Liver (tissue), 9 donors: ENCODE data around the gene PI4K2A. TPM values are rescaled to one million over a fixed set of nuclear protein-coding genes. Genes with fewer than 3 reads are reported as not detected.

ENCODE experiments used
- DNase-seq: peaks from one replicate; pipeline ENCODE4 v3.0.0-alpha.2; 2017; ENCODE audit warnings: low spot score
- H3K27ac ChIP-seq, 2 donors: one replicate each; pipeline ENCODE4 v1.7.0; 2013; ENCODE audit warnings: inconsistent platforms in 2 of 2, low read length in 2 of 2, control low read depth in 1 of 2, low read depth in 1 of 2, mild to moderate bottlenecking in 1 of 2
- H3K27me3 ChIP-seq, 4 donors: one replicate each; pipeline versions ENCODE4 v1.6.1 to v1.7.0; 2013; ENCODE audit warnings: low read length in 3 of 4, inconsistent platforms in 1 of 4, mild to moderate bottlenecking in 1 of 4, moderate library complexity in 1 of 4; ENCODE audit not compliant: control insufficient read depth in 4 of 4, insufficient read depth in 4 of 4
- H3K36me3 ChIP-seq, 4 donors: one replicate each; pipeline versions ENCODE4 v1.6.1 to v1.7.0; 2013; ENCODE audit warnings: low read length in 3 of 4, mild to moderate bottlenecking in 3 of 4, low read depth in 1 of 4, moderate library complexity in 1 of 4; ENCODE audit not compliant: control insufficient read depth in 4 of 4, insufficient read depth in 3 of 4
- H3K4me1 ChIP-seq, 4 donors: one replicate each; pipeline versions ENCODE4 v1.6.1 to v1.7.0; 2013; ENCODE audit warnings: low read length in 3 of 4, mild to moderate bottlenecking in 3 of 4, moderate library complexity in 1 of 4; ENCODE audit not compliant: control insufficient read depth in 4 of 4, insufficient read depth in 4 of 4
- H3K4me3 ChIP-seq, 3 donors: one replicate each; pipeline versions ENCODE4 v1.6.1 to v1.7.0; 2013; ENCODE audit warnings: low read length in 3 of 3, control low read depth in 1 of 3, low read depth in 1 of 3, mild to moderate bottlenecking in 1 of 3
- H3K9ac ChIP-seq, 2 donors: one replicate each; pipeline ENCODE4 v1.7.0; 2013; ENCODE audit warnings: low read length in 2 of 2, mild to moderate bottlenecking in 2 of 2, moderate library complexity in 2 of 2, control low read depth in 1 of 2, low read depth in 1 of 2
- H3K9me3 ChIP-seq, 4 donors: one replicate each; pipeline versions ENCODE4 v1.6.1 to v1.7.0; 2013; ENCODE audit warnings: low read length in 3 of 4; ENCODE audit not compliant: control insufficient read depth in 4 of 4
- CTCF ChIP-seq: fragments of 150-350 bp; IDR thresholded peaks from 2 replicates; pipeline ENCODE4 v1.5.1; 2017; ENCODE audit warnings: improper control_type of control experiment, low read depth, low read length; ENCODE audit not compliant: missing input control
- EGR1 ChIP-seq, 2 donors: IDR thresholded peaks; 2 replicates each; pipeline ENCODE4 v1.6.1; 2016 to 2018; ENCODE audit warnings: antibody characterized with exemption in 2 of 2, low read depth in 2 of 2
- FOXA1 ChIP-seq: IDR thresholded peaks from 2 replicates; pipeline ENCODE4 v1.6.1; 2016; ENCODE audit warnings: antibody characterized with exemption
- FOXA2 ChIP-seq: IDR thresholded peaks from 2 replicates; pipeline ENCODE4 v1.6.1; 2016; ENCODE audit warnings: antibody characterized with exemption
- GABPA ChIP-seq, 2 donors: IDR thresholded peaks in 1 of 2; conservative IDR thresholded peaks in 1 of 2; 2 replicates each; pipeline ENCODE4 v1.6.1; 2016; ENCODE audit warnings: antibody characterized with exemption in 2 of 2, mild to moderate bottlenecking in 1 of 2, moderate library complexity in 1 of 2
- HNF4A ChIP-seq, 2 donors: conservative IDR thresholded peaks; 2 replicates each; pipeline ENCODE4 v1.6.1; 2016; ENCODE audit warnings: antibody characterized with exemption in 2 of 2, mild to moderate bottlenecking in 2 of 2
- HNF4G ChIP-seq: IDR thresholded peaks from 2 replicates; pipeline ENCODE4 v1.6.1; 2016; ENCODE audit warnings: antibody characterized with exemption
- JUND ChIP-seq, 2 donors: IDR thresholded peaks; 2 replicates each; pipeline ENCODE4 v1.6.1; 2016; ENCODE audit warnings: antibody characterized with exemption in 2 of 2
- MAX ChIP-seq: IDR thresholded peaks from 2 replicates; pipeline ENCODE4 v1.6.1; 2016; ENCODE audit warnings: antibody characterized with exemption
- NR2F2 ChIP-seq: IDR thresholded peaks from 2 replicates; pipeline ENCODE4 v1.6.1; 2016; ENCODE audit warnings: antibody characterized with exemption
- RAD21 ChIP-seq, 2 donors: IDR thresholded peaks; 2 replicates each; pipeline ENCODE4 v1.6.1; 2016; ENCODE audit warnings: antibody characterized with exemption in 2 of 2, mild to moderate bottlenecking in 2 of 2
- REST ChIP-seq: IDR thresholded peaks from 2 replicates; pipeline ENCODE4 v1.6.1; 2016; ENCODE audit warnings: antibody characterized with exemption, mild to moderate bottlenecking
- RXRA ChIP-seq, 2 donors: IDR thresholded peaks; 2 replicates each; pipeline ENCODE4 v1.6.1; 2017 to 2018; ENCODE audit warnings: antibody characterized with exemption in 2 of 2, mild to moderate bottlenecking in 1 of 2
- SP1 ChIP-seq: IDR thresholded peaks from 2 replicates; pipeline ENCODE4 v1.6.1; 2018; ENCODE audit warnings: antibody characterized with exemption, mild to moderate bottlenecking
- TAF1 ChIP-seq: conservative IDR thresholded peaks from 2 replicates; pipeline ENCODE4 v1.6.1; 2016; ENCODE audit warnings: antibody characterized with exemption, mild to moderate bottlenecking
- YY1 ChIP-seq: IDR thresholded peaks from 2 replicates; pipeline ENCODE4 v1.6.1; 2016; ENCODE audit warnings: antibody characterized with exemption, mild to moderate bottlenecking
- ZBTB33 ChIP-seq: IDR thresholded peaks from 2 replicates; pipeline ENCODE4 v1.6.1; 2016; ENCODE audit warnings: antibody characterized with exemption
- WGBS: extraction: QIAGEN DNeasy Blood & Tissue Kit; methylation state at CpG from one replicate; pipeline ENCODE4 v1.1.7; 2013; 5-methylcytosine and 5-hydroxymethylcytosine counted together
- polyA plus RNA-seq, 2 donors: library from polyadenylated mRNA; stranded (reverse) in 1 of 2; unstranded in 1 of 2; fragments of 200-250 nt in 1 of 2; fragments of >200 nt in 1 of 2; fragmentation: Nextera tagmentation in 1 of 2; extraction: Ambion mirVana in 1 of 2; gene quantifications; one replicate each; pipeline versions ENCODE4 v1.2.1 to v1.2.3, GENCODE V29; 2013 to 2015
- total RNA-seq, 2 donors: library from RNA; depleted of rRNA; stranded (reverse); fragments of >200 nt; gene quantifications; one replicate each; pipeline ENCODE4 v1.2.3, GENCODE V29; 2014
- TF ChIP-seq, protein P1 (sequence below): IDR thresholded peaks from 2 replicates; pipeline ENCODE4 v1.6.1; 2016; ENCODE audit warnings: antibody characterized with exemption
- donor health status: healthy.
- donor health status: healthy.
- donor health status: healthy.
- donor health status: healthy.
- donor health status: healthy.

Gene PI4K2A
- total and polyA plus RNA-seq, 4 donors = 4.4 to 17.6 (median 11.2) TPM

DNA sequence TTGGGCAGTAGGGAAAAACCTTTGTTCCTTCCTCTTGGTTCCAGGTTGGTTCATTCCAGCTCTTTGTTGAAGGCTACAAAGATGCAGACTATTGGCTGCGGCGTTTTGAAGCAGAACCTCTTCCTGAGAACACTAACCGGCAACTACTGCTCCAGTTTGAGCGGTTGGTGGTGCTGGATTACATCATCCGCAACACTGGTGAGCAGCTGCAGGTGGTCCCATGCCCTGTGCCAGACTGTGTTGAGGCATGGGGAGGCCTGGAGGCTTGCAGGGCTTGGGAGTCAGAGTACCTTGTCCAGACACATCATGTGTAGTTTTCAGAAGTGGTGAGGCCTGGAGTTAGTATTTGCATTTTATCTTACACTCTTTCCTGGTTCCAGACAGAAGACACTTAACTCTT is 16.3 kb downstream of the PI4K2A start:
- 93% methylated on average over 5 of the region's 5 CpGs for WGBS
- DNase-seq = no peak
- no peaks in the 10 kb centered on the region for H3K27me3 ChIP-seq
- peaks cover 10 to 28% (median 19%) of the 10 kb centered on the region in 4 donors for H3K36me3 ChIP-seq
- no peak overlapping the region for H3K9ac ChIP-seq
- no peaks in the 10 kb centered on the region for H3K9me3 ChIP-seq
- H3K4me1 ChIP-seq = no peaks in the 10 kb centered on the region
- no peak overlapping the region for H3K27ac ChIP-seq
- TF ChIP-seq NR2F2 = no peak
- TF ChIP-seq, protein P1, sequence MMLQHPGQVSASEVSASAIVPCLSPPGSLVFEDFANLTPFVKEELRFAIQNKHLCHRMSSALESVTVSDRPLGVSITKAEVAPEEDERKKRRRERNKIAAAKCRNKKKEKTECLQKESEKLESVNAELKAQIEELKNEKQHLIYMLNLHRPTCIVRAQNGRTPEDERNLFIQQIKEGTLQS = no peak
- no peak overlapping the region for H3K4me3 ChIP-seq

- Histone ChIP-seq H3K27me3 (no peaks in the 10 kb centered on the region), H3K9me3 (no peaks in the 10 kb centered on the region), H3K4me3 (no peak overlapping the region), H3K9ac (no peak overlapping the region), H3K27ac (no peak overlapping the region), H3K36me3 (peaks cover 8 to 15% (median 10%) of the 10 kb centered on the region in 4 donors), H3K4me1 (peaks cover 0 to 7% (median 5%) of the 10 kb centered on the region in 4 donors)
- TF ChIP-seq ZBTB33 (no peak), SP1 (no peak), RXRA (IDR thresholded peaks at IDR 0.05) (no peak), CTCF (no peak), TAF1 (no peak), FOXA2 (no peak), RAD21 (IDR thresholded peaks at IDR 0.05) (no peak), MAX (no peak), EGR1 (IDR thresholded peaks at IDR 0.05; ENCODE audit: low read depth in 2 of 2) (no peak), GABPA (IDR thresholded peaks at IDR 0.05 in 1 of 2, conservative IDR thresholded peaks at IDR 0.05 in 1 of 2) (no peak), HNF4G (no peak), FOXA1 (no peak), HNF4A (conservative IDR thresholded peaks at IDR 0.05) (no peak), REST (no peak), JUND (IDR thresholded peaks at IDR 0.05) (no peak), NR2F2 (no peak), YY1 (no peak)
- TF ChIP-seq, protein P1 = no peak
- WGBS = 81% methylated on average over 1 of the region's 1 CpG
- no peak for DNase-seq
Measured at GRCh38 chr10:97659589-97659988, 19.1 kb downstream of the PI4K2A start.
